Activated CD4-positive, alpha-beta T cell treated with anti-CD3 and anti-CD28 coated beads for 1 hour (primary cell): ENCODE data around the gene IDH2.
A peak's percentile ranks its signal among the peaks of the same experiment; 100 is the strongest.
"Not testable (repeated sequence)": the region's sequence is repeated elsewhere in the genome, so short reads cannot be mapped to it uniquely, and the experiment has no call there.

Experiments
- DNase-seq: peaks from one replicate; pipeline ENCODE4 v3.0.0-alpha.2; 2020

The IDH2 gene

GRCh38 chr15:90083419-90083818 is 18.8 kb downstream of the IDH2 start:
- DNase-seq: no peak

- DNase-seq: no peak
Measured at GRCh38 chr15:90082140-90082715, 20.0 kb downstream of the IDH2 start.

GRCh38 chr15:90080818-90081393 is 21.4 kb downstream of the IDH2 start:
- DNase-seq: no peak

GRCh38 chr15:90080458-90080755 is 21.9 kb downstream of the IDH2 start:
- no peak for DNase-seq

- no peak for DNase-seq
Measured at GRCh38 chr15:90079619-90080457, 22.4 kb downstream of the IDH2 start.

- no peak for DNase-seq
Measured at GRCh38 chr15:90078965-90079364, 23.3 kb downstream of the IDH2 start.

- DNase-seq: no peak
Measured at GRCh38 chr15:90076716-90077115, 25.6 kb downstream of the IDH2 start.

- DNase-seq: no peak
Measured at GRCh38 chr15:90075420-90076289, 26.6 kb downstream of the IDH2 start.

- no peak for DNase-seq
Measured at GRCh38 chr15:90074916-90075315, 27.4 kb downstream of the IDH2 start.

- no peak for DNase-seq
Measured at GRCh38 chr15:90074023-90074422, 28.2 kb downstream of the IDH2 start.

GRCh38 chr15:90072978-90073640 is 29.2 kb downstream of the IDH2 start:
- DNase-seq: no peak

GRCh38 chr15:90071220-90071807 is 31.0 kb downstream of the IDH2 start:
- peak; percentile 65 for DNase-seq

GRCh38 chr15:90070623-90071022 is 31.6 kb downstream of the IDH2 start:
- DNase-seq: not testable (repeated sequence)

GRCh38 chr15:90067953-90068606 is 34.2 kb downstream of the IDH2 start:
- no peak for DNase-seq

- no peak for DNase-seq
Measured at GRCh38 chr15:90067181-90067952, 34.9 kb downstream of the IDH2 start.

GRCh38 chr15:90065682-90066049 is 36.6 kb downstream of the IDH2 start:
- DNase-seq: no peak

- DNase-seq: no peak
Measured at GRCh38 chr15:90064911-90065681, 37.2 kb downstream of the IDH2 start.

- DNase-seq: no peak
Measured at GRCh38 chr15:90063770-90064247, 38.5 kb downstream of the IDH2 start.

GRCh38 chr15:90062973-90063769 is 39.1 kb downstream of the IDH2 start:
- DNase-seq: no peak
